ENCODE data around the gene ENOSF1.
"Not testable (repeated sequence)": the region's sequence is repeated elsewhere in the genome, so short reads cannot be mapped to it uniquely, and the experiment has no call there.

ENOSF1 gene

GRCh38 chr18:731185-731584, 18.8 kb upstream of the ENOSF1 start:
- peaks cover 9% of the 10 kb centered on the region; the same call in 1 of the 2 replicates for H3K36me3 ChIP-seq (ENCODE audit: insufficient read depth, low read length)
- no peaks in the 10 kb centered on the region for H3K9me3 ChIP-seq (ENCODE audit: low read depth, low read length)
- H3K4me3 ChIP-seq: no peak overlapping the region
- H3K27ac ChIP-seq: no peak overlapping the region
- no peak for TF ChIP-seq FOXP2 (optimal IDR thresholded peaks at IDR 0.05; ENCODE audit: control extremely low read depth, extremely low read length, insufficient read depth)
- TF ChIP-seq POLR2AphosphoS5 (IDR thresholded peaks at IDR 0.05; ENCODE audit: borderline replicate concordance, low read depth, low read length): no peak
- TF ChIP-seq EZH2 (IDR thresholded peaks at IDR 0.05): no peak
- H3K9ac ChIP-seq (ENCODE audit: insufficient read length): no peak overlapping the region
- DNase-seq (ENCODE audit: low read depth, low spot score): no peak

GRCh38 chr18:730692-731091, 18.3 kb upstream of the ENOSF1 start:
- Histone ChIP-seq H3K9me3 (ENCODE audit: low read depth, low read length) (no peaks in the 10 kb centered on the region), H3K4me3 (no peak overlapping the region), H3K9ac (ENCODE audit: insufficient read length) (no peak overlapping the region), H3K36me3 (ENCODE audit: insufficient read depth, low read length) (peaks cover 4% of the 10 kb centered on the region; the same call in 1 of the 2 replicates), H3K27ac (no peak overlapping the region)
- TF ChIP-seq POLR2AphosphoS5 (IDR thresholded peaks at IDR 0.05; ENCODE audit: borderline replicate concordance, low read depth, low read length) (no peak), EZH2 (IDR thresholded peaks at IDR 0.05) (no peak), FOXP2 (optimal IDR thresholded peaks at IDR 0.05; ENCODE audit: control extremely low read depth, extremely low read length, insufficient read depth) (no peak)
- no peak for DNase-seq (ENCODE audit: low read depth, low spot score)

GRCh38 chr18:730120-730519, 17.7 kb upstream of the ENOSF1 start:
- H3K4me3 ChIP-seq; H3K27ac ChIP-seq; DNase-seq (ENCODE audit: low read depth, low spot score); H3K9me3 ChIP-seq (ENCODE audit: low read depth, low read length); H3K36me3 ChIP-seq (ENCODE audit: insufficient read depth, low read length); H3K9ac ChIP-seq (ENCODE audit: insufficient read length): not testable (repeated sequence)

- no peak for DNase-seq (ENCODE audit: low read depth, low spot score)
- no peak overlapping the region for H3K4me3 ChIP-seq
- no peaks in the 10 kb centered on the region for H3K36me3 ChIP-seq (ENCODE audit: insufficient read depth, low read length)
- TF ChIP-seq POLR2AphosphoS5 (IDR thresholded peaks at IDR 0.05; ENCODE audit: borderline replicate concordance, low read depth, low read length) (no peak), FOXP2 (optimal IDR thresholded peaks at IDR 0.05; ENCODE audit: control extremely low read depth, extremely low read length, insufficient read depth) (no peak), EZH2 (IDR thresholded peaks at IDR 0.05) (no peak)
- H3K9me3 ChIP-seq (ENCODE audit: low read depth, low read length): no peaks in the 10 kb centered on the region
- no peak overlapping the region for H3K27ac ChIP-seq
- no peak overlapping the region for H3K9ac ChIP-seq (ENCODE audit: insufficient read length)
These were observed 13.2 kb upstream of the ENOSF1 start for GRCh38 chr18:725646-726045.

GRCh38 chr18:723541-724080, 11.2 kb upstream of the ENOSF1 start:
- DNase-seq (ENCODE audit: low read depth, low spot score): peak; percentile 80
- Histone ChIP-seq H3K9ac (ENCODE audit: insufficient read length) (no peak overlapping the region), H3K9me3 (ENCODE audit: low read depth, low read length) (no peaks in the 10 kb centered on the region), H3K36me3 (ENCODE audit: insufficient read depth, low read length) (no peaks in the 10 kb centered on the region), H3K4me3 (peak overlapping the region; percentile 67), H3K27ac (peak overlapping the region; percentile 87)
- no peak for TF ChIP-seq POLR2AphosphoS5 (IDR thresholded peaks at IDR 0.05; ENCODE audit: borderline replicate concordance, low read depth, low read length)
- TF ChIP-seq EZH2 (IDR thresholded peaks at IDR 0.05): no peak
- no peak for TF ChIP-seq FOXP2 (optimal IDR thresholded peaks at IDR 0.05; ENCODE audit: control extremely low read depth, extremely low read length, insufficient read depth)

- no peak overlapping the region for H3K9ac ChIP-seq (ENCODE audit: insufficient read length)
- no peak overlapping the region for H3K27ac ChIP-seq
- no peaks in the 10 kb centered on the region for H3K36me3 ChIP-seq (ENCODE audit: insufficient read depth, low read length)
- no peaks in the 10 kb centered on the region for H3K9me3 ChIP-seq (ENCODE audit: low read depth, low read length)
- no peak overlapping the region for H3K4me3 ChIP-seq
- TF ChIP-seq FOXP2 (optimal IDR thresholded peaks at IDR 0.05; ENCODE audit: control extremely low read depth, extremely low read length, insufficient read depth) (no peak), EZH2 (IDR thresholded peaks at IDR 0.05) (no peak), POLR2AphosphoS5 (IDR thresholded peaks at IDR 0.05; ENCODE audit: borderline replicate concordance, low read depth, low read length) (no peak)
- DNase-seq (ENCODE audit: low read depth, low spot score): no peak
These were observed 4.6 kb upstream of the ENOSF1 start for GRCh38 chr18:717003-717402.

GRCh38 chr18:715626-716025, 3.2 kb upstream of the ENOSF1 start:
- H3K36me3 ChIP-seq (ENCODE audit: insufficient read depth, low read length): no peaks in the 10 kb centered on the region
- peak; percentile 79 for DNase-seq (ENCODE audit: low read depth, low spot score)
- TF ChIP-seq POLR2AphosphoS5 (IDR thresholded peaks at IDR 0.05; ENCODE audit: borderline replicate concordance, low read depth, low read length): no peak; the same call in 1 of the 2 replicates
- H3K9me3 ChIP-seq (ENCODE audit: low read depth, low read length): no peaks in the 10 kb centered on the region
- H3K4me3 ChIP-seq: no peak overlapping the region
- no peak overlapping the region for H3K9ac ChIP-seq (ENCODE audit: insufficient read length)
- H3K27ac ChIP-seq: no peak overlapping the region

- no peak for DNase-seq (ENCODE audit: low read depth, low spot score)
- Histone ChIP-seq H3K4me3 (no peak overlapping the region), H3K9ac (ENCODE audit: insufficient read length) (no peak overlapping the region), H3K9me3 (ENCODE audit: low read depth, low read length) (no peaks in the 10 kb centered on the region), H3K27ac (no peak overlapping the region), H3K36me3 (ENCODE audit: insufficient read depth, low read length) (no peaks in the 10 kb centered on the region)
- TF ChIP-seq POLR2AphosphoS5 (IDR thresholded peaks at IDR 0.05; ENCODE audit: borderline replicate concordance, low read depth, low read length) (no peak), FOXP2 (optimal IDR thresholded peaks at IDR 0.05; ENCODE audit: control extremely low read depth, extremely low read length, insufficient read depth) (no peak), EZH2 (IDR thresholded peaks at IDR 0.05) (no peak)
These were observed 683 bp upstream of the ENOSF1 start for GRCh38 chr18:713135-713490.

- peak overlapping the region; percentile 62 for H3K4me3 ChIP-seq
These were observed 601 bp downstream of the ENOSF1 start for GRCh38 chr18:711657-712400.

More at GRCh38 chr18:711657-712400, 601 bp downstream of the ENOSF1 start:
- DNase-seq (ENCODE audit: low read depth, low spot score): no peak
- Histone ChIP-seq H3K9me3 (ENCODE audit: low read depth, low read length) (no peaks in the 10 kb centered on the region), H3K36me3 (ENCODE audit: insufficient read depth, low read length) (no peaks in the 10 kb centered on the region), H3K27ac (no peak overlapping the region), H3K9ac (ENCODE audit: insufficient read length) (no peak overlapping the region)
- no peak for TF ChIP-seq FOXP2 (optimal IDR thresholded peaks at IDR 0.05; ENCODE audit: control extremely low read depth, extremely low read length, insufficient read depth)
- no peak for TF ChIP-seq POLR2AphosphoS5 (IDR thresholded peaks at IDR 0.05; ENCODE audit: borderline replicate concordance, low read depth, low read length)
- no peak for TF ChIP-seq EZH2 (IDR thresholded peaks at IDR 0.05)
